Islet of Langerhans (tissue), 1 donor: ENCODE measurements around the gene FCRL6.
A peak's percentile ranks its signal among the peaks of the same experiment; 100 is the strongest.

Experiments used
- FAIRE-seq: peaks from one replicate; lab custom pipeline; 2011; peaks lifted over from hg19 to GRCh38; lab: Jason Lieb, UNC

The FCRL6 gene

GRCh38 chr1:159835862-159836525, 33.8 kb downstream of the FCRL6 start:
- FAIRE-seq, result no peak

GRCh38 chr1:159838715-159839114, 36.6 kb downstream of the FCRL6 start:
- no peak for FAIRE-seq

GRCh38 chr1:159839116-159839849, 37.1 kb downstream of the FCRL6 start:
- no peak for FAIRE-seq

GRCh38 chr1:159841749-159842148, 39.6 kb downstream of the FCRL6 start:
- no peak for FAIRE-seq

GRCh38 chr1:159843459-159843858, 41.3 kb downstream of the FCRL6 start:
- FAIRE-seq, result no peak

GRCh38 chr1:159845751-159846629, 43.8 kb downstream of the FCRL6 start:
- peak; percentile 24 for FAIRE-seq

GRCh38 chr1:159847231-159847630, 45.1 kb downstream of the FCRL6 start:
- no peak for FAIRE-seq

- no peak for FAIRE-seq
These were observed 46.2 kb downstream of the FCRL6 start for GRCh38 chr1:159848326-159848725.

- no peak for FAIRE-seq
These were observed 47.6 kb downstream of the FCRL6 start for GRCh38 chr1:159849626-159850366.

GRCh38 chr1:159851407-159851806, 49.2 kb downstream of the FCRL6 start:
- no peak for FAIRE-seq

GRCh38 chr1:159853417-159854115, 51.4 kb downstream of the FCRL6 start:
- peak; percentile 5 for FAIRE-seq

GRCh38 chr1:159854116-159854692, 52.0 kb downstream of the FCRL6 start:
- no peak for FAIRE-seq

GRCh38 chr1:159854693-159855192, 52.6 kb downstream of the FCRL6 start:
- no peak for FAIRE-seq

GRCh38 chr1:159855709-159856108, 53.5 kb downstream of the FCRL6 start:
- no peak for FAIRE-seq

- FAIRE-seq, result no peak
These were observed 54.4 kb downstream of the FCRL6 start for GRCh38 chr1:159856576-159856975.

- no peak for FAIRE-seq
These were observed 55.7 kb downstream of the FCRL6 start for GRCh38 chr1:159857889-159858288.

GRCh38 chr1:159859767-159860322, 57.7 kb downstream of the FCRL6 start:
- no peak for FAIRE-seq

GRCh38 chr1:159860456-159860855, 58.3 kb downstream of the FCRL6 start:
- FAIRE-seq, result no peak

GRCh38 chr1:159861218-159861617, 59.1 kb downstream of the FCRL6 start:
- FAIRE-seq, result no peak

GRCh38 chr1:159862031-159862430, 59.9 kb downstream of the FCRL6 start:
- no peak for FAIRE-seq

- FAIRE-seq, result no peak
These were observed 60.4 kb downstream of the FCRL6 start, which contains the start of gene VSIG8 for GRCh38 chr1:159862557-159862956. TSS of gene VSIG8 (minus strand) at chr1:159862657. CDS start at chr1:159862521, 136 bp downstream.
